Left ventricle myocardium inferior (tissue), 1 donor: ENCODE measurements around the gene SNRPA. TPM values are rescaled to one million over a fixed set of nuclear protein-coding genes. Genes with fewer than 3 reads are reported as not detected.

Source experiments
- DNase-seq: peaks from one replicate; pipeline ENCODE4 v3.0.0-alpha.2; 2020
- H3K27ac ChIP-seq: fragments of 200-600 bp; replicated peaks from 2 replicates; pipeline ENCODE4 v1.8.0; 2021
- H3K27me3 ChIP-seq: fragments of 200-600 bp; 2 replicates; pipeline ENCODE4 v1.8.0; 2021; ENCODE audit warnings: low read depth
- H3K36me3 ChIP-seq: fragments of 200-600 bp; 2 replicates; pipeline ENCODE4 v1.8.0; 2021
- H3K4me1 ChIP-seq: fragments of 200-600 bp; 2 replicates; pipeline ENCODE4 v1.8.0; 2021
- H3K4me3 ChIP-seq: fragments of 200-600 bp; 2 replicates; pipeline ENCODE4 v1.8.0; 2021; ENCODE audit warnings: mild to moderate bottlenecking, moderate library complexity
- H3K9me3 ChIP-seq: fragments of 200-600 bp; replicated peaks from 2 replicates; pipeline ENCODE4 v1.8.0; 2021
- intact Hi-C: fragments of 100-400 bp; cut with micrococcal nuclease; formaldehyde crosslinking; loops from one replicate; pipeline ENCODE4 v1.11.0; 2022
- total RNA-seq: library from RNA; stranded (reverse); fragmentation: NEBNext Ultra II Directional; extraction: Animal tissue kit (Norgen Biotek cat#: 25700); gene quantifications from one replicate; pipeline ENCODE4 v1.2.1, GENCODE V29; 2021
- TF ChIP-seq, protein P1 (sequence below): fragments of 200-600 bp; IDR thresholded peaks from 2 replicates; pipeline ENCODE4 v1.8.0; 2021; ENCODE audit warnings: antibody characterized with exemption, mild to moderate bottlenecking, borderline replicate concordance
- donor health status: DM: no; HTN: yes; CAD: no; lungs with severe emphysema.

The SNRPA gene
- total RNA-seq, 1 donor from 2014 or later = 27.9 TPM

DNA sequence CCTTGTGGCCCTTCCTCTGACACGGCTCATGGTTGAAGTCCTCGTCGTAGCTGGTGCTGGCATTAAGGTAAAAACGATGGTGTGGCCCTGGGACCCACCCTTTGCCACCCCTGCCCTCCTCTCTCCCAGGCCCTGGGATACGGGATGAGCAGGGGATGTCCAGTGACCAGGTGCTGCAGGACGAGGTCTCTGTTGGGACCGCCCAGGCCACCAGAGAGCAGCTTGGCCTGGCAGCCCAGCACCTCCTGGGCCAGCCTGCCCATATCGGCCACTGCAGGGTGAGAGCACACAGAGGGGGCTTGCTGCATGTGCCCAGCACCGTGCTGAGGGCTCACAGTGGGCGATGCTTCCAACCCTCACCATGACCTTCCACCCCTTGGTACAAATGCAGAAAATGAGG, 7.1 kb upstream of the SNRPA start:
- peaks cover 45% of the 10 kb centered on the region for H3K4me1 ChIP-seq
- H3K27me3 ChIP-seq = no peaks in the 10 kb centered on the region
- H3K36me3 ChIP-seq = peaks cover 11% of the 10 kb centered on the region
- no peak for DNase-seq
- TF ChIP-seq, protein P1, sequence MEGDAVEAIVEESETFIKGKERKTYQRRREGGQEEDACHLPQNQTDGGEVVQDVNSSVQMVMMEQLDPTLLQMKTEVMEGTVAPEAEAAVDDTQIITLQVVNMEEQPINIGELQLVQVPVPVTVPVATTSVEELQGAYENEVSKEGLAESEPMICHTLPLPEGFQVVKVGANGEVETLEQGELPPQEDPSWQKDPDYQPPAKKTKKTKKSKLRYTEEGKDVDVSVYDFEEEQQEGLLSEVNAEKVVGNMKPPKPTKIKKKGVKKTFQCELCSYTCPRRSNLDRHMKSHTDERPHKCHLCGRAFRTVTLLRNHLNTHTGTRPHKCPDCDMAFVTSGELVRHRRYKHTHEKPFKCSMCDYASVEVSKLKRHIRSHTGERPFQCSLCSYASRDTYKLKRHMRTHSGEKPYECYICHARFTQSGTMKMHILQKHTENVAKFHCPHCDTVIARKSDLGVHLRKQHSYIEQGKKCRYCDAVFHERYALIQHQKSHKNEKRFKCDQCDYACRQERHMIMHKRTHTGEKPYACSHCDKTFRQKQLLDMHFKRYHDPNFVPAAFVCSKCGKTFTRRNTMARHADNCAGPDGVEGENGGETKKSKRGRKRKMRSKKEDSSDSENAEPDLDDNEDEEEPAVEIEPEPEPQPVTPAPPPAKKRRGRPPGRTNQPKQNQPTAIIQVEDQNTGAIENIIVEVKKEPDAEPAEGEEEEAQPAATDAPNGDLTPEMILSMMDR = no peak
- intact Hi-C loops = no loop called here
- no peak overlapping the region for H3K27ac ChIP-seq
- no peaks in the 10 kb centered on the region for H3K9me3 ChIP-seq
- no peak overlapping the region for H3K4me3 ChIP-seq

DNA sequence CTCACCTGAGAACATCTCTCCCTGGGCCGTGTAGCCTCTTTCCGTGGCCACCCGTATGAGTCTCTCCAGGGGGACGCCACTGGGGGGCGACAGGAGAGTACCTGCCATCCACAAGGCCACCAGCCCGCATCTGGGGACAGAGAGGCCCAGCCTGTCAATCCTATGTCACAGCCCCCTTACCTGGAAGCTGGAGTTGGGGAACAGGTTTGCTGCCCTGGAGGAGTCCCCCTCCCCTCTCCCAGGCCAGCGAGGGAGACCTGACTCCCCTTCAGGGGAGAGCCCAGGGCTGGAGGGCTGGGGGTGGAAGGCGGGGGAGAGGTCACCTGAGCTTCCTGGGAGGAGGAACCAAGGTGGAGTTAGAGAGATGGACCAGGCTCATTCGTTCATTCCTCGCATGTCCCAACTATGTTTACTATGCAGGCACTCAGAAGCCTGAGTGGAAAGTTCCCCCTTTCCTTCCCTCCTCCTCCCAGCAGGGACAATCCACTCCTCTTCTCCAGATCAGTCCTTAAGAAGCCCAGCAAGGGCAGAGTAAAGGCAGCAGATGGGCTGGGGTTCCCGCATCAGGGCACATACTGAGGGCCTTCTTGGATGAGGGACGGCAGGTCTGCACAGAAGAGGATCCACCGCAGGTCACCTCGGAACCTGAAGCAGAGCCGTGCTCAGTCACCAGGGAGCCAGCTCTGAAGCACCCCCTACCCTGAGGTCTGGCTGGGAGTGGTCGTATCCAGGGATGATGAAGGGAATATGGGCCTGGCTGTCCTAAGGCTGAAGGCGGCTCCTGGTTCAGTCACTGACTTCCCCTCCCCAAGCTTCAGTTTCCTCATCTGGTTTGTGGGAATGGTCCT, 6.2 kb upstream of the SNRPA start:
- peak overlapping the region; percentile 19 for H3K27ac ChIP-seq
- TF ChIP-seq, protein P1 = no peak

DNA sequence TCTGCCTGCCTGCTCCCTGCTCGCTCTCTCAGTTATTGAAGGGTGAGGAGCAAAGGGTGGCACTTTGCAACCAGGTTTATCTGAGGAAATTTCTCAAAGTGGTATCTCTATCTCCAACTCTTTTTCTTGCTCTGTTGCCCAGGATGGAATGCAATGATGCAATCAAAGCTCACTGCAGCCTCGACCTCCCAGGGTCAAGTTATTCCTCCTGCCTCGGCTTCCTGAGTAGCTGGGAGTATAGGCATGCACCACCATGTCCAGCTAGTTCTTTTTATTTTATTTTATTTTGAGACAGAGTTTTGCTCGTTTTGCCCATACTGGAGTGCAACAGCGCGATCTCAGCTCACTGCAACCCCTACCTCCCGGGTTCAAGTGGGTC, 5.6 kb upstream of the SNRPA start:
- H3K9me3 ChIP-seq = no peaks in the 10 kb centered on the region
- peak overlapping the region; percentile 19 for H3K27ac ChIP-seq
- H3K4me1 ChIP-seq = peaks cover 46% of the 10 kb centered on the region
- intact Hi-C loops = no loop called here
- DNase-seq = no peak
- no peaks in the 10 kb centered on the region for H3K27me3 ChIP-seq
- H3K4me3 ChIP-seq = no peak overlapping the region
- H3K36me3 ChIP-seq = no peaks in the 10 kb centered on the region
- TF ChIP-seq, protein P1 = no peak

More for the DNA sequence above, 6.2 kb upstream of the SNRPA start:
- intact Hi-C loops = no loop called here
- peaks cover 48% of the 10 kb centered on the region for H3K4me1 ChIP-seq
- no peak overlapping the region for H3K4me3 ChIP-seq
- H3K27me3 ChIP-seq = no peaks in the 10 kb centered on the region
- no peak for DNase-seq
- H3K36me3 ChIP-seq = peaks cover 3% of the 10 kb centered on the region
- H3K9me3 ChIP-seq = no peaks in the 10 kb centered on the region

DNA sequence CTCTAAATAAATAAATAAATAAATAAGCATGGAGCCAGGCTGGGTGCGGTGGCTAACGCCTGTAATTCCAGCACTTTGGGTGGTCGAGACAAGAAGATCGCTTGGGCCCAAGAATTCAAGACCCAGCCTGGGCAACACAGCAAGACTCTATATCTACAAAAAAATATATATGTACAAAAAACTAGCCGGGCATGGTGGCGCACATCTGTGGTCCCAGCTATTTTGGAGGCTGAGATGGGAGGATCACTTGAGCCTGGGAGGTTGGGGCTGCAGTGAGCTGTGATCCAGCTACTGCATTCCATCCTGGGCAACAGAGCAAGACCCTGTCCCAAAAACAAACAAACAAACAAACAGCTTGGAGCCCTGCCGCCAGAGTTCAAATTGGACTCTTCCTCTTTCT, 3.5 kb upstream of the SNRPA start:
- TF ChIP-seq, protein P1 = no peak
- intact Hi-C loops = no loop called here
- H3K4me3 ChIP-seq = no peak overlapping the region
- DNase-seq = no peak
- H3K36me3 ChIP-seq = no peaks in the 10 kb centered on the region
- no peaks in the 10 kb centered on the region for H3K9me3 ChIP-seq
- H3K27me3 ChIP-seq = no peaks in the 10 kb centered on the region
- peaks cover 46% of the 10 kb centered on the region for H3K4me1 ChIP-seq
- H3K27ac ChIP-seq = no peak overlapping the region

DNA sequence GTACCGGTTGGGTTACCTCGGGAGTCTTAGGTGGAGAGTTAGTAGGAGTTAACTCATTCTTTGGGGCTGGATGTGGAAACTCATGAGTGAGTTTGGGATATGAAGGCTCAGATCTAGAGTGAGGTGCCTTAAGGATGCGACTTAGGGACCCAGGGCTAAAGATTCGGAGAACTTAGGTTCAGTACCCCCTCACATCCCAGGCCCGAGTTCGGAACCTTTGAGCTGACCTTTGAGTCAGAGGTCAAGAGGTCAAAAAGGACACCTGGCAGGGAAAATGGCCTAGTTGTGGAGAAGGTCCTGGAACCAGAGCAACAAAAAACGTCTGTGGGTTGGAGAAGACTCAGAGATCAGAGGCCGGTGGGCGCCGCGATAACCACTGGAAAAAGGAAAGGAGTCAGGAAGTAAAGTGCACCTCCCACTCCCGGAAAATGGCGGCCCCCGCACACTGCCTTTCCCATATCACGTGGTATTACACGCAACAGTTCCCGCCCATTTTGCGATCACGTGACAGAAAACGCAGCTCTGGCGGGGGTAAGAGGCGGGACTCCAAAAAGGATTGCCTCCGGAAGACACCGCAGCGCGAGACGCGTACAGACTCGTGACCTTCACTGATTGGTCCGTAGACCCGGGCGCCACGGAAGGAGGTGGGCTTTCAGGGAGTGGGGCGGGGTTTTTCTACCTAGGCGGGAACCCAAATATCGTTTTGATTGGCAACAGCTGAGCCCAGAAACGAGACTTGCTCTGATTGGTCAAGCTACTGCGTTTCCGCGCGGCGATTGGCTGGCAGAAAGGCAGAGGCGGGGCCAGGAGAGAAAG, 737 bp upstream of the SNRPA start, which contains the start of gene ACTMAP:
Gene ACTMAP (minus strand): TSS at position 420 of the 816 bp plus-strand sequence. CDS start 674 bp downstream, outside the sequence.
- no peaks in the 10 kb centered on the region for H3K9me3 ChIP-seq
- no peaks in the 10 kb centered on the region for H3K27me3 ChIP-seq
- DNase-seq = peak; percentile 99
- intact Hi-C loops = loop anchor here (5.0 kb wide), 1 partner anchor 93 kb away; no protein-coding TSS in a partner anchor
- TF ChIP-seq, protein P1 = no peak
- peaks cover 2% of the 10 kb centered on the region for H3K36me3 ChIP-seq
- H3K4me3 ChIP-seq = peak within 1 kb of the TSS; percentile 75
- H3K4me1 ChIP-seq = peaks cover 71% of the 10 kb centered on the region
- H3K27ac ChIP-seq = peak within 1 kb of the TSS; percentile 96
